Measurements from ENCODE around the gene MYOM3. TPM values are rescaled to one million over a fixed set of nuclear protein-coding genes. Genes with fewer than 3 reads are reported as not detected.

Gene MYOM3
- total and polyA plus RNA-seq, 2 of the 13 experiments (the other 11 are each of a cell fraction or from before 2014, with no cell fraction given) = 5.8 to 15.3 TPM

GRCh38 chr1:24109166-24109483, 2.8 kb downstream of the MYOM3 start (continued):
- TF ChIP-seq RFXAP (CRISPR knock-in tag; IDR thresholded peaks at IDR 0.05; ENCODE audit: borderline replicate concordance) (no peak), MYNN (CRISPR knock-in tag; IDR thresholded peaks at IDR 0.05; ENCODE audit: low read depth) (no peak)
- TF ChIP-seq, protein P1, sequence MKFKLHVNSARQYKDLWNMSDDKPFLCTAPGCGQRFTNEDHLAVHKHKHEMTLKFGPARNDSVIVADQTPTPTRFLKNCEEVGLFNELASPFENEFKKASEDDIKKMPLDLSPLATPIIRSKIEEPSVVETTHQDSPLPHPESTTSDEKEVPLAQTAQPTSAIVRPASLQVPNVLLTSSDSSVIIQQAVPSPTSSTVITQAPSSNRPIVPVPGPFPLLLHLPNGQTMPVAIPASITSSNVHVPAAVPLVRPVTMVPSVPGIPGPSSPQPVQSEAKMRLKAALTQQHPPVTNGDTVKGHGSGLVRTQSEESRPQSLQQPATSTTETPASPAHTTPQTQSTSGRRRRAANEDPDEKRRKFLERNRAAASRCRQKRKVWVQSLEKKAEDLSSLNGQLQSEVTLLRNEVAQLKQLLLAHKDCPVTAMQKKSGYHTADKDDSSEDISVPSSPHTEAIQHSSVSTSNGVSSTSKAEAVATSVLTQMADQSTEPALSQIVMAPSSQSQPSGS (CRISPR knock-in tag; IDR thresholded peaks at IDR 0.05) = no peak
- TF ChIP-seq, protein P2, sequence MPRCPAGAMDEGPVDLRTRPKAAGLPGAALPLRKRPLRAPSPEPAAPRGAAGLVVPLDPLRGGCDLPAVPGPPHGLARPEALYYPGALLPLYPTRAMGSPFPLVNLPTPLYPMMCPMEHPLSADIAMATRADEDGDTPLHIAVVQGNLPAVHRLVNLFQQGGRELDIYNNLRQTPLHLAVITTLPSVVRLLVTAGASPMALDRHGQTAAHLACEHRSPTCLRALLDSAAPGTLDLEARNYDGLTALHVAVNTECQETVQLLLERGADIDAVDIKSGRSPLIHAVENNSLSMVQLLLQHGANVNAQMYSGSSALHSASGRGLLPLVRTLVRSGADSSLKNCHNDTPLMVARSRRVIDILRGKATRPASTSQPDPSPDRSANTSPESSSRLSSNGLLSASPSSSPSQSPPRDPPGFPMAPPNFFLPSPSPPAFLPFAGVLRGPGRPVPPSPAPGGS (CRISPR knock-in tag; IDR thresholded peaks at IDR 0.05) = no peak
- TF ChIP-seq, protein P3, sequence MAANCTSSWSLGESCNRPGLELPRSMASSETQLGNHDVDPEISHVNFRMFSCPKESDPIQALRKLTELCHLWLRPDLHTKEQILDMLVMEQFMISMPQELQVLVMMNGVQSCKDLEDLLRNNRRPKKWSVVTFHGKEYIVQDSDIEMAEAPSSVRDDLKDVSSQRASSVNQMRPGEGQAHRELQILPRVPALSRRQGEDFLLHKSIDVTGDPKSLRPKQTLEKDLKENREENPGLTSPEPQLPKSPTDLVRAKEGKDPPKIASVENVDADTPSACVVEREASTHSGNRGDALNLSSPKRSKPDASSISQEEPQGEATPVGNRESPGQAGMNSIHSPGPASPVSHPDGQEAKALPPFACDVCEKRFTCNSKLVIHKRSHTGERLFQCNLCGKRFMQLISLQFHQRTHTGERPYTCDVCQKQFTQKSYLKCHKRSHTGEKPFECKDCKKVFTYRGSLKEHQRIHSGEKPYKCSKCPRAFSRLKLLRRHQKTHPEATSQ (CRISPR knock-in tag; IDR thresholded peaks at IDR 0.05; ENCODE audit: borderline replicate concordance) = no peak
- TF ChIP-seq, protein P4, sequence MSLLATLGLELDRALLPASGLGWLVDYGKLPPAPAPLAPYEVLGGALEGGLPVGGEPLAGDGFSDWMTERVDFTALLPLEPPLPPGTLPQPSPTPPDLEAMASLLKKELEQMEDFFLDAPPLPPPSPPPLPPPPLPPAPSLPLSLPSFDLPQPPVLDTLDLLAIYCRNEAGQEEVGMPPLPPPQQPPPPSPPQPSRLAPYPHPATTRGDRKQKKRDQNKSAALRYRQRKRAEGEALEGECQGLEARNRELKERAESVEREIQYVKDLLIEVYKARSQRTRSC (CRISPR knock-in tag; IDR thresholded peaks at IDR 0.05; ENCODE audit: low read depth) = 0 out of 2 replicates have a peak, but pooled peaks have one; percentile 4

Measured in HepG2 (cell line).